Measurements from ENCODE around the gene AKT3.

DNA sequence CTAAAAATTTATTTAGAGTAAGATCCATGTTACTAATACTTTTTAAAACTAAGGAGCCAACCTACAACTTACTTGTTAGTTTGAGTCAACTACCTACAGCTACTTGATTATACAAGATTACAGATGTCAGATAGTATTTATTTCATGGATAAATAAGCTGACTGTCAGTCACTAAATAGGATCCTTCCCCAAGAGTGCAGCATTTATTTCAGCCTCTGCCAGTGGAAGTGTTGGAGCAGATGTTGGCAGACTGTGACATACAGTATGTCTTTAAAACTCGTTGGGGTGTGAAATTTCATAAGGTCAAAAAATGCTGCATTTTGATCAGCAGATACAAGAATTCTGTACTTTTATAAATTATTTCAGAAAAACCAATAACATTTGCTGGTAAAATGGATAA lies 156.2 kb downstream of the AKT3 start:
- TF ChIP-seq, protein P1, sequence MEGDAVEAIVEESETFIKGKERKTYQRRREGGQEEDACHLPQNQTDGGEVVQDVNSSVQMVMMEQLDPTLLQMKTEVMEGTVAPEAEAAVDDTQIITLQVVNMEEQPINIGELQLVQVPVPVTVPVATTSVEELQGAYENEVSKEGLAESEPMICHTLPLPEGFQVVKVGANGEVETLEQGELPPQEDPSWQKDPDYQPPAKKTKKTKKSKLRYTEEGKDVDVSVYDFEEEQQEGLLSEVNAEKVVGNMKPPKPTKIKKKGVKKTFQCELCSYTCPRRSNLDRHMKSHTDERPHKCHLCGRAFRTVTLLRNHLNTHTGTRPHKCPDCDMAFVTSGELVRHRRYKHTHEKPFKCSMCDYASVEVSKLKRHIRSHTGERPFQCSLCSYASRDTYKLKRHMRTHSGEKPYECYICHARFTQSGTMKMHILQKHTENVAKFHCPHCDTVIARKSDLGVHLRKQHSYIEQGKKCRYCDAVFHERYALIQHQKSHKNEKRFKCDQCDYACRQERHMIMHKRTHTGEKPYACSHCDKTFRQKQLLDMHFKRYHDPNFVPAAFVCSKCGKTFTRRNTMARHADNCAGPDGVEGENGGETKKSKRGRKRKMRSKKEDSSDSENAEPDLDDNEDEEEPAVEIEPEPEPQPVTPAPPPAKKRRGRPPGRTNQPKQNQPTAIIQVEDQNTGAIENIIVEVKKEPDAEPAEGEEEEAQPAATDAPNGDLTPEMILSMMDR (IDR thresholded peaks at IDR 0.05): no peak
- no peak for TF ChIP-seq POLR2A (IDR thresholded peaks at IDR 0.05)

Data from heart left ventricle (tissue), 13 donors.